MCF 10A (cell line): ENCODE data around the gene TBC1D2B. TPM values are rescaled to one million over a fixed set of nuclear protein-coding genes. Genes with fewer than 3 reads are reported as not detected.

Experiments used
- BruUV-seq: library from RNA; stranded (reverse); fragments of 400-500 nt; replicated peaks from 2 replicates; lab custom pipeline; 2021; lab: Mats Ljungman, UMichigan
- CTCF ChIA-PET: fragments of 300-600 bp; sonication (Branson Sonifier 250); formaldehyde crosslinking; extraction: SDS; loops from one replicate; lab custom pipeline; 2021; ENCODE audit warnings: antibody characterized with exemption, inconsistent platforms; lab: Yijun Ruan, JAX
- POLR2A ChIA-PET: fragments of 300-600, 350-650 bp; sonication (Branson Sonifier 250); formaldehyde crosslinking; extraction: SDS; loops from one replicate; lab custom pipeline; 2020; ENCODE audit warnings: antibody characterized with exemption, inconsistent platforms; lab: Yijun Ruan, JAX
- DNase-seq: peaks from one replicate; pipeline ENCODE4 v3.0.0-alpha.2; 2018; ENCODE audit not compliant: unreplicated experiment
- H3K27ac Mint-ChIP-seq: one replicate; pipeline ENCODE4 v1.8.0; 2022; ENCODE audit warnings: mild to moderate bottlenecking, low read depth, mixed read lengths; ENCODE audit not compliant: unreplicated experiment
- H3K27me3 Mint-ChIP-seq: one replicate; pipeline ENCODE4 v1.8.0; 2022; ENCODE audit warnings: mixed read lengths; ENCODE audit not compliant: insufficient read depth, unreplicated experiment
- H3K36me3 Mint-ChIP-seq: one replicate; pipeline ENCODE4 v1.8.0; 2022; ENCODE audit warnings: mild to moderate bottlenecking, moderate library complexity, mixed read lengths; ENCODE audit not compliant: insufficient read depth, unreplicated experiment
- H3K4me1 Mint-ChIP-seq: one replicate; pipeline ENCODE4 v1.8.0; 2022; ENCODE audit warnings: mixed read lengths; ENCODE audit not compliant: insufficient read depth, unreplicated experiment
- H3K4me3 Mint-ChIP-seq: one replicate; pipeline ENCODE4 v1.8.0; 2022; ENCODE audit warnings: mild to moderate bottlenecking, moderate library complexity, mixed read lengths; ENCODE audit not compliant: unreplicated experiment
- H3K9me3 Mint-ChIP-seq: one replicate; pipeline ENCODE4 v1.8.0; 2022; ENCODE audit warnings: mixed read lengths; ENCODE audit not compliant: unreplicated experiment
- intact Hi-C: fragments of 100-400 bp; cut with micrococcal nuclease; formaldehyde crosslinking; loops from 2 replicates; pipeline ENCODE4 v1.14.1; 2022
- total RNA-seq: library from RNA; stranded (reverse); gene quantifications from 2 replicates; pipeline ENCODE4 v1.2.3, GENCODE V29; 2022
- TF ChIP-seq, protein P1 (sequence below): fragments of 200-600 bp; IDR thresholded peaks from one replicate; pipeline ENCODE4 v1.8.0; 2022; ENCODE audit warnings: antibody characterized with exemption, mild to moderate bottlenecking; ENCODE audit not compliant: unreplicated experiment

TBC1D2B gene
- total RNA-seq, 1 experiment from 2014 or later = 21.2 TPM

DNA sequence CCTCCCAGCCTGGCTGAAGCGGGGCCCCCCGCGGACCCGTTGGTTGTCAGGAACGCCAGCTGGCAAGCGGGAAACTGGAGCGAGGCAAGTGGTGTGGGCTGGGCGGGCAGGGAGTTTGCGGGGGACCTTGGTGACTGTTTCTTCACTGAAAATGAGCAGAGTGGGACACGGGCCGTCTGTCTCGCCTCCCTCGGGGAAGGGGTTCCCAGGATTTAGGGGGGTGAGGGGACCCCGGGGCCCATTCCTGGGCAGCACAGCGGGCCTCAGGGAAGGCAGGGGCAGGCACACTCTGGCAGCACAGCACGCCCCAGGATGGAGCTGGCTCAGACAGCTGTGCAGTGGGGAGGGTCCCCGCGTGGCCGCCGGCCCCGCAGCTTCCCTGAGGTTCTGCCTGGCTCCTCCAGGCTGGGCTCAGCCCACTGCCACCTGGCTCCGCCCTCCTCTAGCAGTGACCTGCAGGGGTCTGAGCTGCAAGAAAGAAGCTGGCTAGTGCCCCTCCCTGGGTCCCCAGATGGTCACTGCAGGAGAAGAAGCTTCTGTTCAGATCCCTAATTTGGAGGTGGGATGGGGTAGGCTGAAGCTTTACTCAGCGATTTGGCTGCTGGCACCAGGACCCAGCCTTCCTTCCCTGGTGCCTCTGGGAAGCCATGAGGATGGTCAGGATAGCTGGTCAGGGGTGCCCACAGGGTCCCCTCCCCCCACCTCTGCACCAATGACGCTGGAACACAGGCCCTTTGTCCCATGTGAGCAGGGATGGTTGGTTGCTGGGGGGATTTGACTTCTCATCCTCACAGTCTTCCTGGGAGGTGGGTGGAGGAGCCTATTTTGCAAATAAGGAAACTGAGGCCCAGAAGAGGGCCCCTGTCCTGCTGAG, 90.4 kb downstream of the TBC1D2B start:
- no TSS peak for BruUV-seq
- POLR2A ChIA-PET = interaction anchor here (0.6 kb wide), 1 partner anchor 450 kb away, joined by 4 read pairs; no protein-coding TSS in a partner anchor
- CTCF ChIA-PET = interaction anchor here (0.5 to 1.5 kb wide), 3 partner anchors 19 to 173 kb away, joined by 3 to 5 read pairs (median 3); no protein-coding TSS in a partner anchor

GRCh38 chr15:77985931-77986480, 91.5 kb downstream of the TBC1D2B start:
- no peak for DNase-seq
- H3K4me1 Mint-ChIP-seq = peaks cover 19% of the 10 kb centered on the region
- ChIA-PET POLR2A (interaction anchor here (0.6 kb wide), 1 partner anchor 24 kb away, joined by 4 read pairs; no protein-coding TSS in a partner anchor), CTCF (no interaction called here)
- H3K36me3 Mint-ChIP-seq = peaks cover 18% of the 10 kb centered on the region
- no peak overlapping the region for H3K27ac Mint-ChIP-seq
- H3K9me3 Mint-ChIP-seq = no peaks in the 10 kb centered on the region
- intact Hi-C loops = no loop called here
- H3K4me3 Mint-ChIP-seq = no peak overlapping the region
- H3K27me3 Mint-ChIP-seq = no peaks in the 10 kb centered on the region
- TF ChIP-seq, protein P1, sequence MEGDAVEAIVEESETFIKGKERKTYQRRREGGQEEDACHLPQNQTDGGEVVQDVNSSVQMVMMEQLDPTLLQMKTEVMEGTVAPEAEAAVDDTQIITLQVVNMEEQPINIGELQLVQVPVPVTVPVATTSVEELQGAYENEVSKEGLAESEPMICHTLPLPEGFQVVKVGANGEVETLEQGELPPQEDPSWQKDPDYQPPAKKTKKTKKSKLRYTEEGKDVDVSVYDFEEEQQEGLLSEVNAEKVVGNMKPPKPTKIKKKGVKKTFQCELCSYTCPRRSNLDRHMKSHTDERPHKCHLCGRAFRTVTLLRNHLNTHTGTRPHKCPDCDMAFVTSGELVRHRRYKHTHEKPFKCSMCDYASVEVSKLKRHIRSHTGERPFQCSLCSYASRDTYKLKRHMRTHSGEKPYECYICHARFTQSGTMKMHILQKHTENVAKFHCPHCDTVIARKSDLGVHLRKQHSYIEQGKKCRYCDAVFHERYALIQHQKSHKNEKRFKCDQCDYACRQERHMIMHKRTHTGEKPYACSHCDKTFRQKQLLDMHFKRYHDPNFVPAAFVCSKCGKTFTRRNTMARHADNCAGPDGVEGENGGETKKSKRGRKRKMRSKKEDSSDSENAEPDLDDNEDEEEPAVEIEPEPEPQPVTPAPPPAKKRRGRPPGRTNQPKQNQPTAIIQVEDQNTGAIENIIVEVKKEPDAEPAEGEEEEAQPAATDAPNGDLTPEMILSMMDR = no peak
- no TSS peak for BruUV-seq

More for the DNA sequence above, 90.4 kb downstream of the TBC1D2B start:
- Mint-ChIP-seq H3K27me3 (no peaks in the 10 kb centered on the region), H3K36me3 (peaks cover 18% of the 10 kb centered on the region), H3K9me3 (no peaks in the 10 kb centered on the region), H3K27ac (no peak overlapping the region), H3K4me1 (peaks cover 27% of the 10 kb centered on the region), H3K4me3 (no peak overlapping the region)
- intact Hi-C loops = no loop called here
- no peak for DNase-seq
- TF ChIP-seq, protein P1 = no peak

GRCh38 chr15:77985031-77985930, 92.2 kb downstream of the TBC1D2B start:
- no peaks in the 10 kb centered on the region for H3K9me3 Mint-ChIP-seq
- no peak overlapping the region for H3K27ac Mint-ChIP-seq
- no peak overlapping the region for H3K4me3 Mint-ChIP-seq
- H3K27me3 Mint-ChIP-seq = no peaks in the 10 kb centered on the region
- no peak for DNase-seq
- H3K4me1 Mint-ChIP-seq = peaks cover 13% of the 10 kb centered on the region
- intact Hi-C loops = no loop called here
- ChIA-PET CTCF (no interaction called here), POLR2A (interaction anchor here (0.6 kb wide), 1 partner anchor 25 kb away, joined by 4 read pairs; no protein-coding TSS in a partner anchor)
- TF ChIP-seq, protein P1 = no peak
- peaks cover 21% of the 10 kb centered on the region for H3K36me3 Mint-ChIP-seq
- BruUV-seq = no TSS peak
